Limb (tissue), 2 donors: ENCODE results near the gene TBCE.
"Not testable (repeated sequence)": the region's sequence is repeated elsewhere in the genome, so short reads cannot be mapped to it uniquely, and the experiment has no call there.

ENCODE experiments used
- DNase-seq, 2 donors: peaks; one replicate each; pipeline ENCODE4 v3.0.0-alpha.2; 2016; ENCODE audit errors: extremely low spot score in 2 of 2

Gene TBCE

DNA sequence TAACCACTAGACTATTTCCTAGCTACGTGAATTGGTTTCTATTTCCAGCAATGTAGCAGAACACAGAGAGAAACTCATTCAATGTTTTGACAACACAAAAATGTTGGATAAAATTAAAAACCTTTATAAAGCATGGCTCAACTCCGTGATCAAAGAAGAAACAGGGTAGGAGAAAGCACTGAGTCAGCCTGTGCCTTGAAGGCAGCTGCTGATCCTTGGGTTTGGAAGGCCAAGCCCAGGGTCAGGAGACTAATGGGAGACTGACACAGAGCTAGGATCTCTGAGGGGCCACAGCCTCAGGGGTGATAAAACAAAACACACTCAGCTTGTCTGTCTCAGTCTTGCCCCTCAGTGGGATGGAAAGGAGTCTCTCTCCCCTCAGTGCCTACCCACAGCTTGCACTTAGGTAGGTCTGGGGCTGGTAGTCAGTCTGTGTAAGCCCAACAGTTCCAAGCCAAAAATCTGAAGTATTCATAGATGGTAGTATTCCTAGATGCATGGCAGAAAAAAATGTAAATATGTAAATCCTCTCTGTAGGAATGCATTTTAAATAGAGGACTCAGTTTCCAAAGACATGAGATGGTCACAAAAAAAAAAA is 83.8 kb downstream of the TBCE start:
- DNase-seq: no peak

- DNase-seq: no peak
These were observed 86.8 kb downstream of the TBCE start for GRCh38 chr1:235454021-235454420.

GRCh38 chr1:235455097-235455496 is 87.9 kb downstream of the TBCE start:
- no peak for DNase-seq

DNA sequence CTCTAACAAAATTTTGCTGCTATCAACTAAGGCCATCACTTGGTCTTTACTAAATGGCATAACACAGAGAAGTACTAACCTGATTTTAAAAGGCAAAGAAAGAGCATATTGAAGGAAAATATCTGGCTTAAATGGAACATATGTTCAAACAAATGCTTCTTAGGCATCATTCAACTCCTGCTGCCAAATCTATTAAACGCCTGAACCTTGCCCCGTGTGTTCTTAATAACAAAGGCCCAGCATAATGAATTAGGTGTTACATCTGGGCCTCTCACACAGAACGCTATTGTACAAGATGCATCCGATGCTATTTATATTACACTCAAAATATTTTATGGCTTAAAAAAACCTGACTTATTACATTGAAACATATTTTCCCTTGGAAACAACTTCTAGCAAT is 88.6 kb downstream of the TBCE start:
- no peak for DNase-seq

DNA sequence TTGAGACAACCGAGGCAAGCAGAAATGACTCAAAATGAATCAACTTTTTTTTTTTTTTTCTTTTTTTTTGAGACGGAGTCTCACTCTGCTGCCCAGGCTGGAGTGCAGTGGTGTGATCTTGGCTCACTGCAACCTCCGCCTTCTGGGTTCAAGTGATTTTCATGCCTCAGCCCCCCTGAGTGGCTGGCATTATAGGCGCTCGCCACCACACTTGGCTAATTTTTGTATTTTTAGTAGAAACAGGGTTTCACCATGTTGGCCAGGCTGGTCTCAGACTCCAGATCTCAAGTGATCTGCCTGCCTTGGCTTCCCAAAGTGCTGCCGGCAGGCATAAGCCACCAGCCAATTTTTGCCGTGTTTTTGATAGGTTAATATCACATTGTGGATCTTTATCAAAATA is 90.6 kb downstream of the TBCE start:
- not testable (repeated sequence) for DNase-seq

- DNase-seq: no peak
These were observed 93.5 kb downstream of the TBCE start for GRCh38 chr1:235460770-235461169.

DNA sequence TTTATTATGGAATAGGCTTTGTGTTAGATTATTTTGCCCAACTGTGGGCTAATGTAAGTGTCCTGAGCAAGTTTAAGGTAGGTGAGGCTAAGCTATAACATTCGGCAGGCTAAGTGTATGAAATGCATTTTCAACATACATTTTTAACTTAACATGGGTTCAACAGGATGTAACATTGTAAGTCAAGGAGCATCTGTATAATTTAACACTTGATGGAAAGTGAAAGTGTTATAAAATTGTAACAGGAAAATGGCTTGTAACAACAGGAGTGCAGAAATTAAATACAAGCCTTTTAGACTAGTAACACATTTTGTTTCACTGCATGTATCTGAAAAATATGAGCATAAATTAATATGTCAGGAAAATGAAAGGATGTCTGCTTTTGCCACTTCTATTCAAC is 94.7 kb downstream of the TBCE start:
- DNase-seq: no peak

DNA sequence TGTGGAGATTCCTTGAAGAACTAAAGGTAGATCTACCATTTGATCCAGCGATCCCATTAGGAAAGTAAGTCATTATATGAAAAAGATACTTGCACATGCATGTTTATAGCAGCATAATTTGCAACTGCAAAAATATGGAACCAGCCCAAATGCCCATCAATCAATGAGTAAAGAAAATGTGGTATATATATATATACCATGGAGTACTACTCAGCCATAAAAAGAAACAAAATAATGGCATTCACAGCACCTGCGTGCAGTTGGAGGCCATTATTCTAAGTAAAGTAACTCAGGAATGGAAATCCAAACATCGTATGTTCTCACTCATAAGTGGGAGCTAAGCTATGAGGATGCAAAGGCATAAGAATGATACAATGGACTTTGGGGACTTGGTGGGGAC is 95.6 kb downstream of the TBCE start:
- DNase-seq: not testable (repeated sequence)

DNA sequence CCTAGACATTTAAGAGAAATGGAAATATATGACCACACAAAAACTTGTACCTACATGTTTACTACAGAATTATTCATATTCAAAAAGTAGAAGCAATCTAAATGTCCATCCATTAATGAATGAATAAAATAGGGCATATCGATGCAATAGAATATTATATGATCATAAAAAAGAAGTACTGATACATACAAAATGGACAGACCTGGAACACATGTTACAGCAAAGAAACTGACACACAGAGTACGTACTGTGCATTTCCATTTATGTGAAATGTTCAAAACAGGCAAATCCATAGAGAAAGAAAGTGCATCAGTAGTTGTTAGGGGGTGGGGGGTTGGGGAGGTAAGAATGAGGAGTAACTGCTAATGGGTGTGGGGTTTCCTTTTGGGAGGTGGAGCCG is 97.8 kb downstream of the TBCE start:
- DNase-seq: no peak

DNA sequence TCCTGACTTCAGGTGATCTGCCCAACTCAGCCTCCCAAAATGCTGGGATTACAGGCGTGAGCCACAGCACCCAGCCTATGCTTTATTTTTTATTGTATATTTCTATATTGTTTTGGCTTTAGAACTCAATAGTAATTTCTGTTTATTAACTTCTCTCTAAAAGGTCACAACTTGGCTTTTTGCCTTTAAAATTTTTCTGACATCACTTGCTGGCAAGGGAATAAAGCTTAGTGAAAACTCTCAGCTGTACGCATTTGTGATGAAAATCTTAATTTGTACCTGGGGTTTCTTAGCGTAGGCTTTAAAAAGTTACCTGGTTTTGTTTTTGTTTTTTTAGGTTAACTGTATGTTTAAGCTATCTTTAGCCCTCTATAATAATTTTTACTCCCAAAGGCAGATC is 100.8 kb downstream of the TBCE start:
- no peak for DNase-seq

- no peak for DNase-seq
These were observed 101.7 kb downstream of the TBCE start for GRCh38 chr1:235468970-235469369.

- not testable (repeated sequence) for DNase-seq
These were observed 102.7 kb downstream of the TBCE start for GRCh38 chr1:235469897-235470296.

DNA sequence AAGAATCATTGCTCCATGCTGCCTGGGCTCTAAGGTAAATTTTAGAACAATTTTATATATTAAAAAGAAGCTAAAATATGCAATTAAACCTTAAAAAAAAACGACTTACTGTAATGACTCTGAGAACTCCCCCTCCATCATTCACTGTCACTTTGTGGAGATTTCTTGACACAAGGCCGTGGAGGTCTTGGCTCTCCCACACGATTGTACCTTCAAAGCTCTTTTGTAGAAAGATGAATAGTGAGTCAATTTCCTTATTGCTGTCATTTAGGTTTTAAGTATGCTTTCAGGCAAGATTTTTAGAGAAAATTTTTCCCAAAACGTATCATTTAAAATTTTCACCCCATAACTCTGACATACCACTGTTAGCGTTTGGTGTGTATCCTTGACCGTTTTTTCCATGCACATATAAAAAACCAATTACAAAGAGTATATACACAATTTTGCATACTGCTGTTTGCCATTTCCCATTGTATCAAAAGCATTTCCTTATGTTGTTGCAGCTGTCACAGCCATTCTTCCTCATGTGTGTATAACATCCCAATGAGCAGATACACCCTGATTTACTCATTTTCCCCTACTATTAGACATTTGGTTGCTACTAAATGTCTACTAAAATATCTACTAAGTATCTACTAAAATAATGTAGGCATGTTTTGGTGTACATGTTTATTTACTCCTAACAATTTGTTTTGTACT is 103.7 kb downstream of the TBCE start:
- no peak for DNase-seq

- no peak for DNase-seq
These were observed 106.6 kb downstream of the TBCE start for GRCh38 chr1:235473806-235474205.

DNA sequence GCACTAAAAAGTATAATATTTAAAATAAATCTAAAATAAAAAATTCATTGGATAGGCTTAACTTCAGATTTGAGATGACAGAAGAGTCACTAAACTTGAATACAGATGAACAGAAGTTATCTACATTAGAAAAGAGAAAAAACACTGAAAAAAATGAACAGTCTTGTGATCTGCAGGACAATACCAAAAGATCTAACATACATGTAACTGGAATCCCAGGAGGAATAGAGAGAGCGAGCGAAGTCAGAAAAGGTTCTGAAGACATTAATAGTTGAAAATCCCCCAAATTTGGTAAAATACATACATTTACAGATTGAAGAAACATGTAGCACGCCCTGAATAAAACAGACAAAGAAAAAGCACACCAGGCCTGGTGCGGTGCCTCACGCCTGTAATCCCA is 115.9 kb downstream of the TBCE start:
- DNase-seq: no peak

GRCh38 chr1:235485558-235485957 is 118.3 kb downstream of the TBCE start:
- no peak for DNase-seq

DNA sequence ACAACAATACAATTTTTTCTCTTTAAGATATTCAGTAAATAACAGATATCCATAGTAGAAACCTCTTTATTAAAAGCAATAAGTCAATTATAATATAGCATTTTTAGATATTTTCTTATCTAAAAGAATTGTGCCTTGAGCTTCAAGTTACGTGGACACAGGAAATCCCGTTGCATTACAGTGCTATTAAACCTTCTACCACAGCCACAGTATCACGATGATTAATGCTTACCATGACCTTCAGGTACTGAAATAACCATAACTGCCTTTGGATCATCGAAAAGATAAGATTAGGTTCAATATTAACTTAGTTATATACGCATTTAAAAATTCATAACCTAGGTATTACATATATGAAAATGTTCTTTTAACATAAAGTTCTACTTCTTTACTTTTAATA is 119.1 kb downstream of the TBCE start:
- no peak for DNase-seq

DNA sequence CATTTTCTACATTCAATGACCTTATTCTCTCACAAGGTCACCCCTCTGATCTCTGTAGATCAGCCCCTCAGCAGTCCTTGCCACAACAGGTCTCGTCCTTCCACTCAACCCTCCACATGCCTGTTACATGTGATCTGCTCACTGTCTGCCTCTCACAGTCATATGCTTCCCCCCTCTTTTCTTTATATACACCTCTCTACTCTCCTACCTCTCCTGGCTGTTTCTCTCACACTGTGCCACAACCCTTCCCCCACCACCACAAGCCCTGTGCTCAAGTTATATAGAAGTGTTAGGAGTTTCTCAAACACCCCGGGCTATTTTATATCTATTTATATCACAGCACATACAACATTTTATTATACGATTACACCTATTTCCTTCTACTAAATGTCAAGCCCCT is 124.4 kb downstream of the TBCE start:
- no peak for DNase-seq

- DNase-seq: no peak
These were observed 127.3 kb downstream of the TBCE start for GRCh38 chr1:235494531-235494930.

DNA sequence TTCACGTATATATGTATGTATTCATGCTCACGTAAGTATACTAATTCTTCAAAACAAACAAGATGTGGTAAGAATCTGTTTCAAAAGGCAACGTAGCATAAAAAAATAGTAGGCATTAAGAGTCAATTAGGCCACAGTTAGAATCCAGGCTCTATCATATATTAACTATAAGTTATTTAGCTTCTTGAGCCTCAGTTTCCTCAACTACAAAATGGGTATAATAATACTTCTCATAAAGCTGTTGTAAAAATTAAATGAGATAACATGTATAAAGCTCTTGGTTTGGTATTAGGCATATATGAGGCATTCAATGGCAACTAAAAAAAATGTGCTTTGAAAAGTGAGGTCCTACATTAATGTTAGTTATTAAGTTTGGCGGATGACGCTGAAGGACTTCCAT is 127.8 kb downstream of the TBCE start:
- DNase-seq: no peak

DNA sequence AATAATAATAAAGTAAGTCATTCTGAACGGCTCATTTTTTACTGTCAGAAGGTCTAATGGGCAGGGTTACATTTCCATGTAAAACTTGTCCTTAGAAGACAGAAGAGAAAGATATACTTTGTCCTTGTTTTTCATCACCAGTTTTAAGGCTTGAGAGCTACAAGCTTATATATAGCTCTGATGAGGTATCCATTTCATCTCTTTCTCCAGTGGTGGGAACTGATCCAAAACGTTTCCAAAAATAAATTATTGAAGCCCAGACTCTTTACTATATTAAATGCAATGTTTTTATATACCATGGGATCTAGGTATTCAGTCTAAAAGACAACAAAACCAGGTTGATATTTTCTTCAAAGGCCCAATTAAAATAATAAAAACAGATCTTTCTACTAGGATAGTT is 128.3 kb downstream of the TBCE start:
- peak in 1 of 2 donors; percentile 7 for DNase-seq

DNA sequence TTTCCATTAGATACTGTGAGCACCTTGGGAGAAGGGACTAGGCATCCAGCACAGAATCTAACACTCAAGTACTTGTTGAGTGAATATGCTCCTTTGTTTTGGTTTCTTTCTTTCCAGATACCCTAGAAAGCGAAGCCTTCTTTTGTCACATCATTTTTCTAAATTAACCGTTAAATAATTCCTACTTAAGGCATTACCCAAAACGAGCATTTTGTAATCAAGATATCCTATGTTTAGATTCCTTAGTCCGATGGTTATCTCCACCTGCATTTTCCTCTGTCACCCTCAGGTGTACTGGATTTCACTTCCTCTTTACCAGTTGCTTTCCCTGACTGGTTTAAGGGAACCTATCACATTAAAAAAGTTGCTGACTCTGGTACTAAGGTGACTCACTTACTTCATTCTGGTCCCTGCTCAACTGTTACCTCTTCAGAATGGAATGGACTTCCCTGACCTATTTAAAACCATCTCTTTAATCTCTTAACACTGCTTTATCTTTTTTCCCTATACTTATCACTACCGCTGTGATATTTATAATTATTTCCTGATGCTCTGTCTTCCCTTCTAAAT is 133.8 kb downstream of the TBCE start:
- DNase-seq: no peak
